Heart right ventricle (tissue), 16 donors: ENCODE measurements around the gene COG5. TPM values are rescaled to one million over a fixed set of nuclear protein-coding genes. Genes with fewer than 3 reads are reported as not detected.

Source experiments
- ATAC-seq, 8 donors: fragments of 200-7000 bp; cut with Tn5 transposase; one replicate each; pipeline ENCODE4 v1.9.1; 2020; ENCODE audit warnings: mild to moderate bottlenecking in 8 of 8, moderate library complexity in 8 of 8, moderate number of reproducible peaks in 1 of 8
- DNase-seq, 2 donors: peaks; one replicate each; pipeline ENCODE4 v3.0.0-alpha.2; 2020
- H3K27ac ChIP-seq, 10 donors: fragments of 200-600 bp; sonication (generic) in 2 of 10; one replicate each; pipeline versions ENCODE4 v1.5.0 to v1.8.0; 2020 to 2022; ENCODE audit warnings: mild to moderate bottlenecking in 3 of 10
- H3K27me3 ChIP-seq, 7 donors: fragments of 200-600 bp; one replicate each; pipeline ENCODE4 v1.8.0; 2021 to 2022; ENCODE audit warnings: mild to moderate bottlenecking in 2 of 7
- H3K36me3 ChIP-seq, 9 donors: fragments of 200-600 bp; sonication (generic) in 1 of 9; one replicate each; pipeline versions ENCODE4 v1.5.0 to v1.8.0; 2020 to 2022; ENCODE audit warnings: mild to moderate bottlenecking in 2 of 9
- H3K4me1 ChIP-seq, 9 donors: fragments of 200-600 bp; sonication (generic) in 1 of 9; one replicate each; pipeline versions ENCODE4 v1.5.0 to v1.8.0; 2020 to 2022; ENCODE audit warnings: mild to moderate bottlenecking in 4 of 9
- H3K4me3 ChIP-seq, 10 donors: fragments of 200-600 bp; sonication (generic) in 2 of 10; one replicate each; pipeline versions ENCODE4 v1.5.0 to v1.8.0; 2020 to 2022; ENCODE audit warnings: mild to moderate bottlenecking in 7 of 10, moderate library complexity in 2 of 10
- H3K9me3 ChIP-seq, 11 donors: fragments of 200-600 bp in 10 of 11; sonication (generic) in 2 of 11; one replicate each; pipeline versions ENCODE4 v1.5.0 to v1.8.0; 2013 to 2022; ENCODE audit warnings: mild to moderate bottlenecking in 2 of 11, control low read depth in 1 of 11, moderate library complexity in 1 of 11
- whole genome bisulfite sequencing, 2 donors: extraction: QIAGEN DNeasy Blood & Tissue Kit; methylation state at CpG; one replicate each; pipeline ENCODE4 v1.1.7; 2013; ENCODE audit warnings: inconsistent platforms in 1 of 2; 5-methylcytosine and 5-hydroxymethylcytosine counted together
- intact Hi-C, 10 donors: fragments of 100-400 bp; cut with DNase I; formaldehyde crosslinking; loops; one replicate each; pipeline versions ENCODE4 v1.11.1 to v1.14.2; 2022
- polyA plus RNA-seq, 2 donors: library from polyadenylated mRNA; stranded (reverse); fragments of 200-250 nt; gene quantifications; one replicate each; pipeline ENCODE4 v1.2.3, GENCODE V29; 2013
- total RNA-seq, 10 donors: library from RNA; stranded (reverse); fragmentation: NEBNext Ultra II Directional in 3 of 10; extraction: Animal tissue kit (Norgen Biotek cat#: 25700) in 3 of 10; gene quantifications; one replicate each; pipeline versions ENCODE4 v1.2.1 to v1.2.4, GENCODE V29; 2021 to 2023
- TF ChIP-seq, protein P1 (sequence below), 9 donors: fragments of 200-600 bp; sonication (generic) in 2 of 9; IDR thresholded peaks; one replicate each; pipeline versions ENCODE4 v1.5.0 to v1.8.0; 2021 to 2022; ENCODE audit warnings: antibody characterized with exemption in 9 of 9, mild to moderate bottlenecking in 5 of 9, moderate library complexity in 1 of 9
- donor health status: Arrhythmogenic right ventricular cardiomyopathy.
- donor health status: ischemic (EF 13 %, LVEDD 7.1; RV severe dilation, severe dysfunction).
- donor health status: healthy with polysubstance abuse.
- donor health status: DM: no; HTN: yes; CAD: no.
- donor health status: DM: no; HTN: no; CAD: no.
- donor health status: ischemic (EF 25% LVEDD 6.9; RV normal size, moderate dysfunction).
- donor health status: ischemic (EF 25% LVEDD 5.7; RV mildly dilated, moderate dysfunction).
- donor health status: healthy.
- donor health status: DM: yes; HTN: yes; CAD: no.
- donor health status: Ischemic cardiomyopathy.
- donor health status: ischemic (EF 35%, LVEDD 5.7; RV mildly dilated, moderate dysfunction).
- donor health status: nonischemic (EF 11% LVEDD 7.7; RV severe dilation, severe dysfunction).
- donor health status: DM: yes; HTN: yes; CAD: no.
- donor health status: PGD.
- donor health status: ischemic (EF 29% LVEDD 5.4; RV normal size, mild dysfunction).
- donor health status: nonischemic (EF 23%, LVEDD 6.1; RV moderate dilation, normal function).

The COG5 gene
- total and polyA plus RNA-seq, 12 donors = 8.4 to 65.8 (median 52.2) TPM

DNA sequence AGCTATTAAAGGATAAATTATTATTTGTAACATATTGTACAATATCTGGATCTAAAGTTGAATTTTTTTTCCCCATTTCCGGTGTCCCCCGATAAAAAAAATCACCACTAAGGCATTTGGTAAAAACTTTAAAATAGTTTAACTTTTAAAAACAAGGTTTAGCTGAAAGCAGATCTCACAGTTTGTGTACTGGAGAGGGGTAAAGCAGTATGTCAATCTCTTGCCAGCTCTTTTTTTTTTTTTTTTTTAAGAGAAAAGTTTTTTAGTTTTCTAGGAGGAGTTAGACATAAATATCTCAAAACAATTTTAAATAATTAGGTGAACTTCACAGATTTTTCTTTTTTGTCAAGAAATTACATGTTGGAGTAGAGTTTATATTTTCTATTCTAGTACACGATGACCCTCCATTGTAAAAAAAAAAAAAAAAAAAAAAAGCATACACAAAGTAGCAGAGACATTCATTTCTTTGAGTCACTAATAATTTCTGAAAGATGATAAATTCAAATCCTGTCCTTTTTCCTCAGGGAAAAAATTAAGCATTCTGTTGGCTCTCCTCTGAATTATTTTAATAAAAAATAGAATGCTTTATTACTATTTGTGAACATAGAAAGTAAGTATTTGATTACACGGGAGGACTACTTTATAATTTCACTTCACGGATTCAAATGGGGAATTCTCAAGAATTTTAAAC, 396.8 kb downstream of the COG5 start:
- peak overlapping the region; percentile 86 to 98 (median 96) for H3K27ac ChIP-seq
- H3K4me1 ChIP-seq = peaks cover 7 to 32% (median 20%) of the 10 kb centered on the region in 9 donors
- H3K27me3 ChIP-seq = no peaks in the 10 kb centered on the region
- DNase-seq (no peak), ATAC-seq (no peak)
- peaks cover 0 to 5% (median 0%) of the 10 kb centered on the region in 9 donors for H3K36me3 ChIP-seq
- TF ChIP-seq, protein P1, sequence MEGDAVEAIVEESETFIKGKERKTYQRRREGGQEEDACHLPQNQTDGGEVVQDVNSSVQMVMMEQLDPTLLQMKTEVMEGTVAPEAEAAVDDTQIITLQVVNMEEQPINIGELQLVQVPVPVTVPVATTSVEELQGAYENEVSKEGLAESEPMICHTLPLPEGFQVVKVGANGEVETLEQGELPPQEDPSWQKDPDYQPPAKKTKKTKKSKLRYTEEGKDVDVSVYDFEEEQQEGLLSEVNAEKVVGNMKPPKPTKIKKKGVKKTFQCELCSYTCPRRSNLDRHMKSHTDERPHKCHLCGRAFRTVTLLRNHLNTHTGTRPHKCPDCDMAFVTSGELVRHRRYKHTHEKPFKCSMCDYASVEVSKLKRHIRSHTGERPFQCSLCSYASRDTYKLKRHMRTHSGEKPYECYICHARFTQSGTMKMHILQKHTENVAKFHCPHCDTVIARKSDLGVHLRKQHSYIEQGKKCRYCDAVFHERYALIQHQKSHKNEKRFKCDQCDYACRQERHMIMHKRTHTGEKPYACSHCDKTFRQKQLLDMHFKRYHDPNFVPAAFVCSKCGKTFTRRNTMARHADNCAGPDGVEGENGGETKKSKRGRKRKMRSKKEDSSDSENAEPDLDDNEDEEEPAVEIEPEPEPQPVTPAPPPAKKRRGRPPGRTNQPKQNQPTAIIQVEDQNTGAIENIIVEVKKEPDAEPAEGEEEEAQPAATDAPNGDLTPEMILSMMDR (IDR thresholded peaks at IDR 0.05) = no peak
- peak overlapping the region in 9 of 10 donors; percentile 48 to 88 (median 63) for H3K4me3 ChIP-seq
- intact Hi-C loops = no loop called here
- WGBS, 2 donors = 30 to 33% methylated on average over 5 of the region's 5 CpGs
- H3K9me3 ChIP-seq = no peaks in the 10 kb centered on the region

DNA sequence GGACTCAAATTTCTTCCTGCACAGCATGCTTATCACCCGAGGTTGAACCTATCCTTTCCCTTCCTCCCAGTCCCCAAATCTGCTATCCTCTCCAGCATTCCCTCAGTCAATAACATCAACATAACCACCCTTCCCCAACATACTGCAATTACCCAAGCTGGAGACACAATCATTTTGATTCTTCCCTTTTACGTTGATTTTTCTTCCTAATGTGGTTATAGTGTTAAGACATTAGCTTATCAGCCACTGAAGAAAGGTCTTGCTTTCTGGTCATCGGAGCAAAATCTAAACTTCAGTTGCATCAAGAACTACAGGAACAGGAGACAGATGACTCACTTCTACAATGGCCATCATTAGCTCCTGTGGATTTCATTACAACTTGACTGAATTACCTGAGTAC, 398.4 kb downstream of the COG5 start:
- peaks cover 2 to 17% (median 7%) of the 10 kb centered on the region in 9 donors for H3K4me1 ChIP-seq
- no peak overlapping the region for H3K27ac ChIP-seq
- DNase-seq (no peak), ATAC-seq (no peak)
- no peaks in the 10 kb centered on the region for H3K27me3 ChIP-seq
- H3K4me3 ChIP-seq = no peak overlapping the region
- no peaks in the 10 kb centered on the region for H3K9me3 ChIP-seq
- TF ChIP-seq, protein P1 (IDR thresholded peaks at IDR 0.05) = no peak
- 72 to 79% methylated on average over 3 of the region's 3 CpGs for WGBS, 2 donors
- intact Hi-C loops = no loop called here
- no peaks in the 10 kb centered on the region for H3K36me3 ChIP-seq

DNA sequence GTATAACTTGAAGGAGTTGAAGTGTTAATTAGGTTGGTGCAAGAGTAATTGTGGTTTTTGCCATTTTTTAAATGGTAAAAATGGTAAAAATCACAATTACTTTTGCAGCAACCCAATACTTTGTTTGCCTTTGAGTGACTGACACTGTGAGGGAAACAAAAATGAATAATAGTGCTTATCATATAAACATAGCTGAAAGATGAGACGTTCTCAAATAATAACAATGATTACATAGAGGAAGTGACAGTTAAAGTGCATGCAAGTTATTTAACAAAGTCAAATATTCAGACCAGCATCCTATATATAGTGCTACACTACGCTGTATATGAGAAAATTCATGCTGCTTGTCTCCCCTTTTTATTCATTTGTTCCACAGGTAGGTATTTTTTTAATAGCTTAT, 399.6 kb downstream of the COG5 start:
- Histone ChIP-seq H3K4me1 (peaks cover 0 to 11% (median 5%) of the 10 kb centered on the region in 9 donors), H3K4me3 (no peak overlapping the region), H3K27me3 (no peaks in the 10 kb centered on the region), H3K9me3 (no peaks in the 10 kb centered on the region), H3K27ac (no peak overlapping the region), H3K36me3 (peaks cover 0 to 6% (median 0%) of the 10 kb centered on the region in 9 donors)
- TF ChIP-seq, protein P1 (IDR thresholded peaks at IDR 0.05) = no peak
- DNase-seq = no peak
- no peak for ATAC-seq
- intact Hi-C loops = no loop called here
- WGBS, 2 donors = 53 to 54% methylated on average over 2 of the region's 2 CpGs

DNA sequence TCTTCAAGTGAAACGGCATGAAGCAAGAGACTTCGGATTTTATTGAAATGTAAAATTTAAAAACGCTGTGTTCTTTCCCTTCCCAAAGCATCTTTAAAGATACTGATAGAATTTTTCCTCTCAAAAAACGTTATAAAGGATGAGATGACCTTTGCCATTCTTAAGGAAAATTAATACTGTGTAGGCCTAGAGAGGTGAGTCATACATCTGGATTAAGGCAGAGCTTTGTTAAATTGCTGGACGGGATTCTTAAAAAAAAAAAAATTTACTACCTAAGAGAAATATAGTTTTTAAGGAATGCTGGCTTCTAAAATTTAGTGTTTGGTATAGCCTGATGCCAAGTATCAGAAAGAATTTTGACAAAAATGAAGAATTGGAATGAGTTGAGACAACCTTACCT, 401.2 kb downstream of the COG5 start:
- Histone ChIP-seq H3K27me3 (no peaks in the 10 kb centered on the region), H3K4me3 (no peak overlapping the region), H3K27ac (no peak overlapping the region), H3K9me3 (no peaks in the 10 kb centered on the region), H3K4me1 (peaks cover 0 to 11% (median 5%) of the 10 kb centered on the region in 9 donors), H3K36me3 (peaks cover 0 to 8% (median 0%) of the 10 kb centered on the region in 9 donors)
- 82 to 88% methylated on average over 5 of the region's 5 CpGs for WGBS, 2 donors
- ATAC-seq (no peak), DNase-seq (no peak)
- TF ChIP-seq, protein P1 (IDR thresholded peaks at IDR 0.05) = no peak
- intact Hi-C loops = no loop called here
